ENCODE measurements around the gene TNS3. TPM values are rescaled to one million over a fixed set of nuclear protein-coding genes. Genes with fewer than 3 reads are reported as not detected.

Gene TNS3
- polyA plus RNA-seq, 1 donor: 66.7 TPM

- WGBS (ENCODE audit: insufficient coverage, low lambda C conversion rate): no CpG with 5 or more reads among the region's 4 CpGs
- Histone ChIP-seq H3K27ac (ENCODE audit: low read length) (no peak overlapping the region), H3K36me3 (ENCODE audit: control insufficient read depth, insufficient read depth, low read length) (peaks cover 53% of the 10 kb centered on the region), H3K4me3 (ENCODE audit: low read length) (no peak overlapping the region), H3K4me1 (ENCODE audit: control insufficient read depth, insufficient read depth, low read length) (no peaks in the 10 kb centered on the region), H3K9me3 (ENCODE audit: control insufficient read depth, low read depth, low read length) (no peaks in the 10 kb centered on the region), H3K27me3 (ENCODE audit: control insufficient read depth, insufficient read depth, low read length) (no peaks in the 10 kb centered on the region)
- no peak for DNase-seq
Observed at GRCh38 chr7:47313564-47313963, 268.3 kb downstream of the TNS3 start.

GRCh38 chr7:47311891-47312290, 270.0 kb downstream of the TNS3 start:
- Histone ChIP-seq H3K4me3 (ENCODE audit: low read length) (no peak overlapping the region), H3K9me3 (ENCODE audit: control insufficient read depth, low read depth, low read length) (no peaks in the 10 kb centered on the region), H3K4me1 (ENCODE audit: control insufficient read depth, insufficient read depth, low read length) (no peaks in the 10 kb centered on the region), H3K36me3 (ENCODE audit: control insufficient read depth, insufficient read depth, low read length) (peaks cover 42% of the 10 kb centered on the region), H3K27ac (ENCODE audit: low read length) (no peak overlapping the region), H3K27me3 (ENCODE audit: control insufficient read depth, insufficient read depth, low read length) (no peaks in the 10 kb centered on the region)
- no peak for DNase-seq
- no CpG with 5 or more reads among the region's 4 CpGs for WGBS (ENCODE audit: insufficient coverage, low lambda C conversion rate)

- DNase-seq: no peak
- H3K27ac ChIP-seq (ENCODE audit: low read length): no peak overlapping the region
- no peak overlapping the region for H3K4me3 ChIP-seq (ENCODE audit: low read length)
- H3K27me3 ChIP-seq (ENCODE audit: control insufficient read depth, insufficient read depth, low read length): no peaks in the 10 kb centered on the region
- H3K36me3 ChIP-seq (ENCODE audit: control insufficient read depth, insufficient read depth, low read length): peaks cover 43% of the 10 kb centered on the region
- no peaks in the 10 kb centered on the region for H3K9me3 ChIP-seq (ENCODE audit: control insufficient read depth, low read depth, low read length)
- WGBS (ENCODE audit: insufficient coverage, low lambda C conversion rate): no CpG with 5 or more reads among the region's 2 CpGs
- no peaks in the 10 kb centered on the region for H3K4me1 ChIP-seq (ENCODE audit: control insufficient read depth, insufficient read depth, low read length)
Observed at GRCh38 chr7:47310020-47310419, 271.9 kb downstream of the TNS3 start.

GRCh38 chr7:47308808-47309207, 273.1 kb downstream of the TNS3 start:
- no peak for DNase-seq
- H3K9me3 ChIP-seq (ENCODE audit: control insufficient read depth, low read depth, low read length): no peaks in the 10 kb centered on the region
- no peaks in the 10 kb centered on the region for H3K4me1 ChIP-seq (ENCODE audit: control insufficient read depth, insufficient read depth, low read length)
- no peaks in the 10 kb centered on the region for H3K27me3 ChIP-seq (ENCODE audit: control insufficient read depth, insufficient read depth, low read length)
- no peak overlapping the region for H3K4me3 ChIP-seq (ENCODE audit: low read length)
- WGBS (ENCODE audit: insufficient coverage, low lambda C conversion rate): no CpG with 5 or more reads among the region's 6 CpGs
- H3K27ac ChIP-seq (ENCODE audit: low read length): no peak overlapping the region
- H3K36me3 ChIP-seq (ENCODE audit: control insufficient read depth, insufficient read depth, low read length): peaks cover 46% of the 10 kb centered on the region

GRCh38 chr7:47307311-47307710, 274.6 kb downstream of the TNS3 start:
- no peaks in the 10 kb centered on the region for H3K9me3 ChIP-seq (ENCODE audit: control insufficient read depth, low read depth, low read length)
- H3K4me3 ChIP-seq (ENCODE audit: low read length): no peak overlapping the region
- peaks cover 49% of the 10 kb centered on the region for H3K36me3 ChIP-seq (ENCODE audit: control insufficient read depth, insufficient read depth, low read length)
- H3K4me1 ChIP-seq (ENCODE audit: control insufficient read depth, insufficient read depth, low read length): no peaks in the 10 kb centered on the region
- no peak overlapping the region for H3K27ac ChIP-seq (ENCODE audit: low read length)
- no peak for DNase-seq
- WGBS (ENCODE audit: insufficient coverage, low lambda C conversion rate): 100% methylated on average over 1 of the region's 3 CpGs
- no peaks in the 10 kb centered on the region for H3K27me3 ChIP-seq (ENCODE audit: control insufficient read depth, insufficient read depth, low read length)

- H3K27me3 ChIP-seq (ENCODE audit: control insufficient read depth, insufficient read depth, low read length): no peaks in the 10 kb centered on the region
- H3K9me3 ChIP-seq (ENCODE audit: control insufficient read depth, low read depth, low read length): no peaks in the 10 kb centered on the region
- no peak overlapping the region for H3K27ac ChIP-seq (ENCODE audit: low read length)
- peaks cover 60% of the 10 kb centered on the region for H3K36me3 ChIP-seq (ENCODE audit: control insufficient read depth, insufficient read depth, low read length)
- WGBS (ENCODE audit: insufficient coverage, low lambda C conversion rate): no CpG with 5 or more reads among the region's 27 CpGs
- no peak overlapping the region for H3K4me3 ChIP-seq (ENCODE audit: low read length)
- H3K4me1 ChIP-seq (ENCODE audit: control insufficient read depth, insufficient read depth, low read length): no peaks in the 10 kb centered on the region
- no peak for DNase-seq
Observed at GRCh38 chr7:47304727-47305719, 276.9 kb downstream of the TNS3 start.

- 67% methylated on average over 1 of the region's 22 CpGs for WGBS (ENCODE audit: insufficient coverage, low lambda C conversion rate)
- Histone ChIP-seq H3K9me3 (ENCODE audit: control insufficient read depth, low read depth, low read length) (no peaks in the 10 kb centered on the region), H3K4me3 (ENCODE audit: low read length) (no peak overlapping the region), H3K4me1 (ENCODE audit: control insufficient read depth, insufficient read depth, low read length) (no peaks in the 10 kb centered on the region), H3K27me3 (ENCODE audit: control insufficient read depth, insufficient read depth, low read length) (no peaks in the 10 kb centered on the region), H3K36me3 (ENCODE audit: control insufficient read depth, insufficient read depth, low read length) (peaks cover 68% of the 10 kb centered on the region), H3K27ac (ENCODE audit: low read length) (no peak overlapping the region)
- no peak for DNase-seq
Observed at GRCh38 chr7:47303695-47304453, 278.0 kb downstream of the TNS3 start.

GRCh38 chr7:47303014-47303694, 278.8 kb downstream of the TNS3 start:
- H3K4me3 ChIP-seq (ENCODE audit: low read length): no peak overlapping the region
- no peak overlapping the region for H3K27ac ChIP-seq (ENCODE audit: low read length)
- DNase-seq: no peak

GRCh38 chr7:47302560-47302959, 279.4 kb downstream of the TNS3 start:
- Histone ChIP-seq H3K4me1 (ENCODE audit: control insufficient read depth, insufficient read depth, low read length) (no peaks in the 10 kb centered on the region), H3K4me3 (ENCODE audit: low read length) (no peak overlapping the region), H3K9me3 (ENCODE audit: control insufficient read depth, low read depth, low read length) (no peaks in the 10 kb centered on the region), H3K27ac (ENCODE audit: low read length) (no peak overlapping the region), H3K36me3 (ENCODE audit: control insufficient read depth, insufficient read depth, low read length) (peaks cover 74% of the 10 kb centered on the region), H3K27me3 (ENCODE audit: control insufficient read depth, insufficient read depth, low read length) (no peaks in the 10 kb centered on the region)
- WGBS (ENCODE audit: insufficient coverage, low lambda C conversion rate): 100% methylated on average over 1 of the region's 3 CpGs
- DNase-seq: no peak

More at GRCh38 chr7:47303014-47303694, 278.8 kb downstream of the TNS3 start:
- H3K9me3 ChIP-seq (ENCODE audit: control insufficient read depth, low read depth, low read length): no peaks in the 10 kb centered on the region
- H3K4me1 ChIP-seq (ENCODE audit: control insufficient read depth, insufficient read depth, low read length): no peaks in the 10 kb centered on the region
- H3K36me3 ChIP-seq (ENCODE audit: control insufficient read depth, insufficient read depth, low read length): peaks cover 72% of the 10 kb centered on the region
- 100% methylated on average over 2 of the region's 30 CpGs for WGBS (ENCODE audit: insufficient coverage, low lambda C conversion rate)
- H3K27me3 ChIP-seq (ENCODE audit: control insufficient read depth, insufficient read depth, low read length): no peaks in the 10 kb centered on the region

GRCh38 chr7:47301657-47302295, 280.1 kb downstream of the TNS3 start:
- Histone ChIP-seq H3K27me3 (ENCODE audit: control insufficient read depth, insufficient read depth, low read length) (no peaks in the 10 kb centered on the region), H3K4me3 (ENCODE audit: low read length) (no peak overlapping the region), H3K4me1 (ENCODE audit: control insufficient read depth, insufficient read depth, low read length) (no peaks in the 10 kb centered on the region), H3K27ac (ENCODE audit: low read length) (no peak overlapping the region), H3K36me3 (ENCODE audit: control insufficient read depth, insufficient read depth, low read length) (peaks cover 82% of the 10 kb centered on the region), H3K9me3 (ENCODE audit: control insufficient read depth, low read depth, low read length) (no peaks in the 10 kb centered on the region)
- no peak for DNase-seq
- whole genome bisulfite sequencing (ENCODE audit: insufficient coverage, low lambda C conversion rate): no CpG with 5 or more reads among the region's 10 CpGs

Data from large intestine (tissue), 3 donors.